ENCODE data around the gene HSD17B10.

DNA sequence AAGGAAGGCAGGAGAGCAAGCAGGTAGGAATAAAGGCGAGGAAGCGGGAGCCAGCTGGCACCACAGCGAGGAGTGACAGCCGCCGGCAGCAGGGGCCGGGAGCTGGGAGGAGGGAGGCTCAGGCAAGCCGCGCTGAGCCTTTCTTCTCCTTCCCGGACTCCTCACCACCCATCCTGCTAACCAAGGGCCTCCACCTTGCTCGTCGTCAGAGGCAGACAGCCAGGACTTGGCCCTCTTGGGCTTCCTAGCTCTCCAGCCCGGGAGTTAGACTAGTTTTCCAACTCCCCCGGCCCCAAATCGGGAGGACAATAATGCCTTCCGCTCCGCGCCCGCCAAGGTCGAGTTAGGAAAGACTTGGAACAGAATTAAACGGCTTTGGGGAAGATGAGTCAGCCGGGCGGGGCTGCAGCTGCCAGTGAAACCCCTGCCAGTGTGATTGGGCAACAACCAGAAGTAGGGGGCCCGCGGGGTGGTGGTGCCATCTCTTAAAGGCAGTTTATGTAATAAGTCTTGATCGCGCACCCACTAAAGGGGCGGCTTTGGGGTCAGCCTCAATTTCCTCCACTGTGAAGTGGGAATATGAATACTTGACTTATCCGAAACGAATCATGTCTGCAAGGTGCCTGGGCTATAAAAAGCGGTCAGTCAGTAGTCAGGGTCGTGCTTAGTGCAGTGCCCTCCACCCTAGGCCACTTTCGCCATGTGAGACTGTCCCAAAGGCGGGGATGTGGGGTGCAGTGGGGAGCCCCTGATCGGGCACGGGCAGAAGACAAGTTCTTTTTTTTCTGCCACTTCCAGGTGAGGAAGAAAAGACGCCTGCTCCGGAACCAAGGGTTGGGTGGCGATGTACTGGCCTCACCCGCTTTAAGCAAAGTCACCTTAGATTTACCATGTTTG, 6.7 kb upstream of the HSD17B10 start:
- TF ChIP-seq CTCF (IDR thresholded peaks at IDR 0.05; ENCODE audit: insufficient read depth, low read depth, low read length): no peak
- TF ChIP-seq EZH2 (IDR thresholded peaks at IDR 0.05; ENCODE audit: insufficient read depth, low read length): no peak

Data from astrocyte (in vitro differentiated cells and primary cell).